Epithelial cell of proximal tubule (primary cell): ENCODE measurements around the gene NPHS1. TPM values are rescaled to one million over a fixed set of nuclear protein-coding genes. Genes with fewer than 3 reads are reported as not detected.
A peak's percentile ranks its signal among the peaks of the same experiment; 100 is the strongest.

ENCODE experiments used
- DNase-seq: peaks from one replicate; pipeline ENCODE4 v3.0.0-alpha.2; 2011; ENCODE audit warnings: low read depth
- H3K4me3 ChIP-seq: 2 replicates; pipeline ENCODE4 v1.5.1; 2011; ENCODE audit warnings: low read depth, mild to moderate bottlenecking, low read length
- CTCF ChIP-seq: conservative IDR thresholded peaks from 2 replicates; pipeline ENCODE4 v1.5.1; 2012; ENCODE audit warnings: low read depth, mild to moderate bottlenecking, low read length
- total RNA-seq: library from RNA; depleted of rRNA; stranded (reverse); fragments of >200 nt; gene quantifications from 2 replicates; pipeline ENCODE4 v1.2.3, GENCODE V29; 2015

NPHS1 gene
- total RNA-seq, 1 donor from 2014 or later: not detected

GRCh38 chr19:35860436-35860817 lies 8.1 kb upstream of the NPHS1 start:
- no peak overlapping the region for H3K4me3 ChIP-seq
- no peak for DNase-seq
- no peak for TF ChIP-seq CTCF

- DNase-seq: no peak
- no peak overlapping the region for H3K4me3 ChIP-seq
- TF ChIP-seq CTCF: no peak
Measured at GRCh38 chr19:35859414-35859813, 7.1 kb upstream of the NPHS1 start.

DNA sequence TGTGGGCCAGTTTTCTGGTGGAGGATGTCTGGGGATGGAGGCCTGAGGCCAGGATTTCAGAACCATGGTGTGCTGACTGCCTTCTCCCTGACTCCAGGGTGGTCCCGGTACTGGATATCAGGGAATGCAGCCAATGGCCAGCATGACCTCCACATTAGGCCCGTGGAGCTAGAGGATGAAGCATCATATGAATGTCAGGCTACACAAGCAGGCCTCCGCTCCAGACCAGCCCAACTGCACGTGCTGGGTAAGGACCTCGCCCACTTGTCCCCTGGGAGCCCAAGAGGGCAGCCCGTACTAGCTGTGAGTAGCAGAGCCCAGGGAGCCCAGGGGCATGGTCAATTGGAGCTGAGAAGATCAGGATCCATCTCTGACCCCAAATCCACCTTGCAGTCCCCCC lies 6.0 kb upstream of the NPHS1 start:
- no peak for DNase-seq
- no peak overlapping the region for H3K4me3 ChIP-seq
- TF ChIP-seq CTCF: no peak

- DNase-seq: no peak
- no peak for TF ChIP-seq CTCF
- H3K4me3 ChIP-seq: peak within 1 kb of the TSS; percentile 48
Measured at GRCh38 chr19:35856546-35857149, 4.3 kb upstream of the NPHS1 start, which contains the start of gene KIRREL2. TSS of gene KIRREL2 (plus strand) at chr19:35856911. CDS start at chr19:35857120, 209 bp downstream.

DNA sequence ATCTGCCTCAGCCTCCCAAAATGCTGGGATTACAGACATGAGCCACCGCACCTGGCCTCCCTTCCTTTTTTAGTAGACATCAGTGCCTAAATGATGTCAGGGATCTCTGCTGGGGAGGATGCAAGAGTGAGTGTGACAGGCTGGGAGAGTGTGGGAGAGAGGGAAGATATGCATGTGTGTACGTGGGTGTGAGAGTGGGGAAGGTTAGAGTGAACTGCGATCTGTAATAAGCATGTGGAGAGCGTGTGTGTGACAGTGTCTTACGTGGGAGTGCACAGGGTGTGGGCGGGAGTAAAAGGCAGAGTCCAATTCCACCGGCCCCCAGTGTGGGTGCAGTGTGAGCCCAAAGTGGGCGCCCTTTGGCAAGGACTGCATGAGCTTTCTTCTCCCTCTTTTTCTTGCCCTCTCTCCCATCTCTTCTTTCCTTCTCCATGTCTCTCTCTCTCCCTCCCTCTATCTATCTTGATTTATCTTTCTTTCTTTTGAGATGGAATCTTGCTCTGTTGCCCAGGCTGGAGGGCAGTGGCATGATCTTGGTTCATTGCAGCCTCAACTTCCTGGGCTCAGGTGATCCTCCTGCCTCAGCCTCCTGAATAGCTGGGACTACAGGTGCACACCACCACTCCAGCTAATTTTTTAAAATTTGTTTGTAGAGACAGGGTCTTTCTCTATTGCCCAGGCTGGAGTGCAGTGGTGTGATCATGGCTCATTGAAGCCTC lies 893 bp upstream of the NPHS1 start:
- TF ChIP-seq CTCF: no peak
- H3K4me3 ChIP-seq: no peak overlapping the region
- DNase-seq: no peak

DNA sequence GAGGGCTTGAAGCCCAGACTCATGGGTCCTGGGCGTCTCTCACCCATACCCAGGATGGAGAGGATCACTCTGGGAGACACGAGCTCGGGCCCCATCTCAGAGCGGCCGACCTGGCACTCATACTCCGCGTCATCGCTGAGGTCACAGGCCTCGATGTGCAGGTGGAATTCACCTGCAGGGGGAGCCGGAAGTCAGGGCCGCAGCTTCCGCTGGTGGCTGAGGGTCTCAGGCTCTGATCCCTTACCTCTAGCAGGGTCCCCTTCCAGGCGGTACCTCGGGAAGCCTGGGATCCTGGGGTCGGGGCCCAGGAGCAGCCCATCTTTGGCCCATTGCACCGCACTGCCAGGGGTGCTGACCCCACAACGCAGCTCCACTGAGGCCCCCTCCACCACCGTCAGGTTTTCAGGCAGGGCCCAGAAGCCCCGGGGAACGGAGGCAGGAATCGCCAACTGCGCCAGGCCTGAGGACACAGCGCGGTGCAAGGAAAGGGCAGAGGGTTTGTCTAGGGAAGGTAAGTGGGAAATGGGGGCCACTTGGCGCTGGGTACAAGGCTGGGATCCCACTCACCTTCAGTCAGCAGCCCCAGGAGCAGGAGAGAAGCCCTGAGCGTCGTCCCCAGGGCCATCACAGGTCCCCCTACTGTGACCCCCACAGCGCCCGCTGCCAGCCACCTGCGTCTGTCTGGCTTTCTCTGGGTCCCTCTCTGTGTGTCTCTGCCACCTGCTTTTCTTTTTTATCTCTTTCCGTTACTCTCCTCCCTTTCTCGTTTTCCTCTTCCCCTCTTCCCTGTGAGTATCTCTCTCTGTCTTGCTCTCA lies 883 bp downstream of the NPHS1 start:
- DNase-seq: no peak
- H3K4me3 ChIP-seq: no peak overlapping the region
- TF ChIP-seq CTCF: peak; percentile 22
